RWPE2 (cell line): ENCODE data around the gene ANG.
A peak's percentile ranks its signal among the peaks of the same experiment; 100 is the strongest.
"Not testable (repeated sequence)": the region's sequence is repeated elsewhere in the genome, so short reads cannot be mapped to it uniquely, and the experiment has no call there.

Source experiments
- ATAC-seq: fragments of 200-7000 bp; cut with Tn5 transposase; 3 replicates; pipeline ENCODE4 v1.9.1; 2021; ENCODE audit warnings: low read depth
- DNase-seq: peaks from one replicate; pipeline ENCODE4 v3.0.0-alpha.2; 2020; ENCODE audit warnings: low spot score
- H3K27ac ChIP-seq: fragments of 450-650 bp; 2 replicates; pipeline ENCODE4 v1.5.1; 2017; ENCODE audit warnings: mild to moderate bottlenecking; ENCODE audit not compliant: poor library complexity, severe bottlenecking
- H3K27me3 ChIP-seq: fragments of 250-450 bp; sonication (Bioruptor Pico); 2 replicates; pipeline ENCODE4 v1.5.1; 2021; ENCODE audit warnings: mild to moderate bottlenecking, moderate library complexity; ENCODE audit not compliant: insufficient read depth, poor library complexity, severe bottlenecking
- H3K36me3 ChIP-seq: fragments of 250-450 bp; sonication (Bioruptor Pico); 2 replicates; pipeline ENCODE4 v1.5.1; 2020; ENCODE audit warnings: low read depth, mild to moderate bottlenecking, moderate library complexity
- H3K4me1 ChIP-seq: fragments of 250-450 bp; sonication (Bioruptor Pico); 2 replicates; pipeline ENCODE4 v1.5.1; 2021; ENCODE audit warnings: mild to moderate bottlenecking, moderate library complexity; ENCODE audit not compliant: insufficient read depth, poor library complexity, severe bottlenecking
- H3K4me3 ChIP-seq: fragments of 250-450 bp; sonication (Bioruptor Pico); 2 replicates; pipeline ENCODE4 v1.5.1; 2021; ENCODE audit warnings: mild to moderate bottlenecking, moderate library complexity; ENCODE audit not compliant: severe bottlenecking
- H3K9me3 ChIP-seq: fragments of 250-450 bp; sonication (Bioruptor Pico); 2 replicates; pipeline ENCODE4 v1.5.1; 2021; ENCODE audit warnings: mild to moderate bottlenecking, moderate library complexity; ENCODE audit not compliant: severe bottlenecking
- CTCF ChIP-seq: fragments of 450-650 bp; IDR thresholded peaks from one replicate; pipeline ENCODE4 v1.5.1; 2017; ENCODE audit warnings: mild to moderate bottlenecking, moderate library complexity; ENCODE audit not compliant: poor library complexity, severe bottlenecking

ANG gene

GRCh38 chr14:20697273-20698017 lies 8.9 kb downstream of the ANG start:
- no peak overlapping the region for H3K4me3 ChIP-seq
- ATAC-seq (peak; percentile 91), DNase-seq (no peak)
- peak; percentile 90 for TF ChIP-seq CTCF
- no peaks in the 10 kb centered on the region for H3K9me3 ChIP-seq
- no peaks in the 10 kb centered on the region for H3K27me3 ChIP-seq
- no peak overlapping the region for H3K27ac ChIP-seq
- H3K4me1 ChIP-seq, result no peaks in the 10 kb centered on the region
- H3K36me3 ChIP-seq, result no peaks in the 10 kb centered on the region

GRCh38 chr14:20698018-20698329 lies 9.4 kb downstream of the ANG start:
- Histone ChIP-seq H3K27ac (no peak overlapping the region), H3K4me3 (no peak overlapping the region), H3K9me3 (no peaks in the 10 kb centered on the region), H3K4me1 (no peaks in the 10 kb centered on the region), H3K36me3 (no peaks in the 10 kb centered on the region), H3K27me3 (no peaks in the 10 kb centered on the region)
- TF ChIP-seq CTCF, result peak; percentile 64
- DNase-seq, result no peak
- no peak for ATAC-seq

- TF ChIP-seq CTCF, result no peak
Measured at GRCh38 chr14:20698934-20699333, 10.4 kb downstream of the ANG start.

GRCh38 chr14:20699931-20700330 lies 11.4 kb downstream of the ANG start:
- no peak overlapping the region for H3K27ac ChIP-seq
- no peak overlapping the region for H3K4me3 ChIP-seq
- no peak for TF ChIP-seq CTCF
- ATAC-seq (no peak), DNase-seq (no peak)
- no peaks in the 10 kb centered on the region for H3K9me3 ChIP-seq
- no peaks in the 10 kb centered on the region for H3K4me1 ChIP-seq
- H3K27me3 ChIP-seq, result no peaks in the 10 kb centered on the region
- no peaks in the 10 kb centered on the region for H3K36me3 ChIP-seq

More at GRCh38 chr14:20698934-20699333, 10.4 kb downstream of the ANG start:
- no peak overlapping the region for H3K27ac ChIP-seq
- no peaks in the 10 kb centered on the region for H3K4me1 ChIP-seq
- H3K27me3 ChIP-seq, result no peaks in the 10 kb centered on the region
- no peak overlapping the region for H3K4me3 ChIP-seq
- ATAC-seq (no peak), DNase-seq (no peak)
- no peaks in the 10 kb centered on the region for H3K9me3 ChIP-seq
- H3K36me3 ChIP-seq, result no peaks in the 10 kb centered on the region

GRCh38 chr14:20700965-20701364 lies 12.4 kb downstream of the ANG start:
- DNase-seq, H3K27me3 ChIP-seq, H3K4me1 ChIP-seq, H3K27ac ChIP-seq, H3K9me3 ChIP-seq, H3K4me3 ChIP-seq, H3K36me3 ChIP-seq, ATAC-seq: not testable (repeated sequence)
